ENCODE results near the gene CHCHD6.

Gene CHCHD6

GRCh38 chr3:126703512-126704493 is at the start of gene CHCHD6:
TSS of gene CHCHD6 (plus strand) at chr3:126704240. CDS start at chr3:126704313, 73 bp downstream.
- H3K36me3 ChIP-seq (ENCODE audit: insufficient read depth, low read length) = peaks cover 15% of the 10 kb centered on the region; the same call in 1 of the 2 replicates
- H3K9me3 ChIP-seq (ENCODE audit: low read depth, low read length) = peaks cover 8% of the 10 kb centered on the region; the same call in 1 of the 2 replicates
- peak within 1 kb of the TSS; percentile 81 for H3K9ac ChIP-seq (ENCODE audit: insufficient read length)
- TF ChIP-seq POLR2AphosphoS5 (IDR thresholded peaks at IDR 0.05; ENCODE audit: borderline replicate concordance, low read depth, low read length) (peak; percentile 70; the same call in 1 of the 2 replicates), FOXP2 (optimal IDR thresholded peaks at IDR 0.05; ENCODE audit: control extremely low read depth, extremely low read length, insufficient read depth) (no peak), EZH2 (IDR thresholded peaks at IDR 0.05) (no peak)
- peak; percentile 86 for DNase-seq (ENCODE audit: low read depth, low spot score)
- H3K4me3 ChIP-seq = peak within 1 kb of the TSS; percentile 95
- no peak within 1 kb of the TSS for H3K27ac ChIP-seq

GRCh38 chr3:126654571-126655383 is 49.3 kb upstream of the CHCHD6 start, which contains the start of gene TXNRD3:
TSS of gene TXNRD3 (minus strand) at chr3:126655124.
- H3K9ac ChIP-seq (ENCODE audit: insufficient read length) = peak within 1 kb of the TSS; percentile 80

GRCh38 chr3:126655887-126656286 is 48.2 kb upstream of the CHCHD6 start:
- Histone ChIP-seq H3K9me3 (ENCODE audit: low read depth, low read length) (peaks cover 2% of the 10 kb centered on the region; the same call in 1 of the 2 replicates), H3K27ac (no peak overlapping the region), H3K36me3 (ENCODE audit: insufficient read depth, low read length) (no peaks in the 10 kb centered on the region), H3K9ac (ENCODE audit: insufficient read length) (no peak overlapping the region), H3K4me3 (no peak overlapping the region)
- TF ChIP-seq FOXP2 (optimal IDR thresholded peaks at IDR 0.05; ENCODE audit: control extremely low read depth, extremely low read length, insufficient read depth) (no peak), POLR2AphosphoS5 (IDR thresholded peaks at IDR 0.05; ENCODE audit: borderline replicate concordance, low read depth, low read length) (no peak), EZH2 (IDR thresholded peaks at IDR 0.05) (no peak)
- no peak for DNase-seq (ENCODE audit: low read depth, low spot score)

More at GRCh38 chr3:126654571-126655383, 49.3 kb upstream of the CHCHD6 start, which contains the start of gene TXNRD3:
- DNase-seq (ENCODE audit: low read depth, low spot score) = no peak
- TF ChIP-seq FOXP2 (optimal IDR thresholded peaks at IDR 0.05; ENCODE audit: control extremely low read depth, extremely low read length, insufficient read depth) (no peak), POLR2AphosphoS5 (IDR thresholded peaks at IDR 0.05; ENCODE audit: borderline replicate concordance, low read depth, low read length) (peak; percentile 78)
- Histone ChIP-seq H3K27ac (no peak within 1 kb of the TSS), H3K36me3 (ENCODE audit: insufficient read depth, low read length) (no peaks in the 10 kb centered on the region), H3K4me3 (peak within 1 kb of the TSS; percentile 92), H3K9me3 (ENCODE audit: low read depth, low read length) (no peaks in the 10 kb centered on the region)

GRCh38 chr3:126656371-126657134 is 47.5 kb upstream of the CHCHD6 start:
- TF ChIP-seq POLR2AphosphoS5 (IDR thresholded peaks at IDR 0.05; ENCODE audit: borderline replicate concordance, low read depth, low read length) (no peak), FOXP2 (optimal IDR thresholded peaks at IDR 0.05; ENCODE audit: control extremely low read depth, extremely low read length, insufficient read depth) (no peak)
- no peak for DNase-seq (ENCODE audit: low read depth, low spot score)
- no peaks in the 10 kb centered on the region for H3K36me3 ChIP-seq (ENCODE audit: insufficient read depth, low read length)
- H3K9ac ChIP-seq (ENCODE audit: insufficient read length) = no peak overlapping the region
- peaks cover 2% of the 10 kb centered on the region; the same call in 1 of the 2 replicates for H3K9me3 ChIP-seq (ENCODE audit: low read depth, low read length)
- no peak overlapping the region for H3K27ac ChIP-seq
- H3K4me3 ChIP-seq = no peak overlapping the region

GRCh38 chr3:126657901-126658300 is 46.1 kb upstream of the CHCHD6 start:
- no peak for TF ChIP-seq EZH2 (IDR thresholded peaks at IDR 0.05)
- TF ChIP-seq POLR2AphosphoS5 (IDR thresholded peaks at IDR 0.05; ENCODE audit: borderline replicate concordance, low read depth, low read length) = no peak
- TF ChIP-seq FOXP2 (optimal IDR thresholded peaks at IDR 0.05; ENCODE audit: control extremely low read depth, extremely low read length, insufficient read depth) = no peak
- DNase-seq (ENCODE audit: low read depth, low spot score) = no peak
- H3K36me3 ChIP-seq (ENCODE audit: insufficient read depth, low read length) = no peaks in the 10 kb centered on the region
- H3K4me3 ChIP-seq = no peak overlapping the region
- H3K9me3 ChIP-seq (ENCODE audit: low read depth, low read length) = peaks cover 2% of the 10 kb centered on the region; the same call in 1 of the 2 replicates
- no peak overlapping the region for H3K9ac ChIP-seq (ENCODE audit: insufficient read length)
- H3K27ac ChIP-seq = no peak overlapping the region

GRCh38 chr3:126658584-126658983 is 45.5 kb upstream of the CHCHD6 start:
- no peak overlapping the region for H3K4me3 ChIP-seq
- no peak overlapping the region for H3K27ac ChIP-seq
- no peak for DNase-seq (ENCODE audit: low read depth, low spot score)
- peaks cover 2% of the 10 kb centered on the region; the same call in 1 of the 2 replicates for H3K9me3 ChIP-seq (ENCODE audit: low read depth, low read length)
- H3K9ac ChIP-seq (ENCODE audit: insufficient read length) = no peak overlapping the region
- no peaks in the 10 kb centered on the region for H3K36me3 ChIP-seq (ENCODE audit: insufficient read depth, low read length)
- no peak for TF ChIP-seq EZH2 (IDR thresholded peaks at IDR 0.05)
- TF ChIP-seq POLR2AphosphoS5 (IDR thresholded peaks at IDR 0.05; ENCODE audit: borderline replicate concordance, low read depth, low read length) = no peak
- TF ChIP-seq FOXP2 (optimal IDR thresholded peaks at IDR 0.05; ENCODE audit: control extremely low read depth, extremely low read length, insufficient read depth) = no peak

Data from SK-N-MC (cell line).